ENCODE results near the gene SLC35G6. TPM values are rescaled to one million over a fixed set of nuclear protein-coding genes. Genes with fewer than 3 reads are reported as not detected.

The SLC35G6 gene
- total RNA-seq, 1 donor from 2014 or later: not detected

- H3K27ac Mint-ChIP-seq (ENCODE audit: unreplicated experiment): peak overlapping the region; percentile 55
These were observed 43.2 kb upstream of the SLC35G6 start for GRCh38 chr17:7437950-7438614.

GRCh38 chr17:7438656-7439460 lies 42.4 kb upstream of the SLC35G6 start:
- Mint-ChIP-seq H3K27me3 (ENCODE audit: unreplicated experiment) (peaks cover 28% of the 10 kb centered on the region), H3K36me3 (ENCODE audit: low read depth, unreplicated experiment) (no peaks in the 10 kb centered on the region), H3K4me3 (ENCODE audit: unreplicated experiment) (peak overlapping the region; percentile 86), H3K9me3 (ENCODE audit: unreplicated experiment) (no peaks in the 10 kb centered on the region), H3K27ac (ENCODE audit: unreplicated experiment) (peak overlapping the region; percentile 55), H3K4me1 (ENCODE audit: unreplicated experiment) (peaks cover 38% of the 10 kb centered on the region)
- TF ChIP-seq CTCF (IDR thresholded peaks at IDR 0.05; ENCODE audit: unreplicated experiment): no peak
- no peak for DNase-seq (ENCODE audit: low spot score)

More at GRCh38 chr17:7437950-7438614, 43.2 kb upstream of the SLC35G6 start:
- Mint-ChIP-seq H3K36me3 (ENCODE audit: low read depth, unreplicated experiment) (no peaks in the 10 kb centered on the region), H3K4me1 (ENCODE audit: unreplicated experiment) (peaks cover 36% of the 10 kb centered on the region), H3K27me3 (ENCODE audit: unreplicated experiment) (peaks cover 26% of the 10 kb centered on the region), H3K4me3 (ENCODE audit: unreplicated experiment) (peak overlapping the region; percentile 89), H3K9me3 (ENCODE audit: unreplicated experiment) (no peaks in the 10 kb centered on the region)
- TF ChIP-seq CTCF (IDR thresholded peaks at IDR 0.05; ENCODE audit: unreplicated experiment): no peak
- DNase-seq (ENCODE audit: low spot score): peak; percentile 68

- Mint-ChIP-seq H3K27me3 (ENCODE audit: unreplicated experiment) (peaks cover 28% of the 10 kb centered on the region), H3K4me1 (ENCODE audit: unreplicated experiment) (peaks cover 40% of the 10 kb centered on the region), H3K36me3 (ENCODE audit: low read depth, unreplicated experiment) (no peaks in the 10 kb centered on the region)
These were observed 41.7 kb upstream of the SLC35G6 start, which contains the start of gene FGF11 for GRCh38 chr17:7439462-7440112. TSS of gene FGF11 (plus strand) at chr17:7439512. CDS start at chr17:7439621, 109 bp downstream.

GRCh38 chr17:7440113-7440833 lies 41.0 kb upstream of the SLC35G6 start:
- DNase-seq (ENCODE audit: low spot score): no peak
- peaks cover 29% of the 10 kb centered on the region for H3K27me3 Mint-ChIP-seq (ENCODE audit: unreplicated experiment)

More at GRCh38 chr17:7439462-7440112, 41.7 kb upstream of the SLC35G6 start, which contains the start of gene FGF11:
- H3K4me3 Mint-ChIP-seq (ENCODE audit: unreplicated experiment): peak within 1 kb of the TSS; percentile 92
- DNase-seq (ENCODE audit: low spot score): peak; percentile 31
- H3K27ac Mint-ChIP-seq (ENCODE audit: unreplicated experiment): peak within 1 kb of the TSS; percentile 72
- no peaks in the 10 kb centered on the region for H3K9me3 Mint-ChIP-seq (ENCODE audit: unreplicated experiment)
- TF ChIP-seq CTCF (IDR thresholded peaks at IDR 0.05; ENCODE audit: unreplicated experiment): no peak

More at GRCh38 chr17:7440113-7440833, 41.0 kb upstream of the SLC35G6 start:
- TF ChIP-seq CTCF (IDR thresholded peaks at IDR 0.05; ENCODE audit: unreplicated experiment): no peak
- Mint-ChIP-seq H3K27ac (ENCODE audit: unreplicated experiment) (peak overlapping the region; percentile 72), H3K4me3 (ENCODE audit: unreplicated experiment) (peak overlapping the region; percentile 92), H3K4me1 (ENCODE audit: unreplicated experiment) (peaks cover 36% of the 10 kb centered on the region), H3K9me3 (ENCODE audit: unreplicated experiment) (no peaks in the 10 kb centered on the region), H3K36me3 (ENCODE audit: low read depth, unreplicated experiment) (no peaks in the 10 kb centered on the region)
